ENCODE data around the gene ZNF346.

ZNF346 gene

DNA sequence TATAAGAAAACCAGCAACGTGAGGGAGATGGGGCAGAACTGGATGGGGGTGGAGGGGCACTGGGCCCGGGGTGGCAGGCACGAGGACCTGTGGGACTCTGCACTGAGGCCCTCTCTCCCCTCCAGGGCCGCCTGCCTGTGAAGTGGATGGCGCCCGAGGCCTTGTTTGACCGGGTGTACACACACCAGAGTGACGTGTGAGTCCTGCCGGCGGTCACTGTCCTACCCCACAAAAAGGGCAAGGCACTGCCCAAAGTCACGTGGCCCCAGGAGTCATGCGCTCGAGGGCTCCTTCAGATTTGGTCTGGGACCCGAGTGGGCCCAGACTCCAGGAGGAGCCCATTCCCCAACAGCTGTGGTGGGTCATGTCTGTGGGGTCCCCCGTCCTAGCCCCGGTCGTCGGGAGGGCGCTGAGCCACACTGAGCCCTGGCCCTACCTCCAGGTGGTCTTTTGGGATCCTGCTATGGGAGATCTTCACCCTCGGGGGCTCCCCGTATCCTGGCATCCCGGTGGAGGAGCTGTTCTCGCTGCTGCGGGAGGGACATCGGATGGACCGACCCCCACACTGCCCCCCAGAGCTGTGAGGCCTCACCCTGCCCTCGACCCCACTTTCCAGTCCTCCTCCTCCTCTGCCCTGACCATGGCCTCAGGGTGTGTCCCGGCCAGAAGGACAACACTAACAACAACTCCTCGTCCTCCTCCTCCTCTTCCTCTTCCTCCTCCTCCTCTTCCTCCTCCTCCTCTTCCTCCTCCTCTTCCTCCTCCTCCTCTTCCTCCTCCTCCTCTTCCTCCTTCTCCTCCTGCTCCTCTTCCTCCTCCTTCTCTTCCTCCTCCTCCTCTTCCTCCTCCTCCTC lies 73.9 kb downstream of the ZNF346 start:
- no peak for DNase-seq

DNA sequence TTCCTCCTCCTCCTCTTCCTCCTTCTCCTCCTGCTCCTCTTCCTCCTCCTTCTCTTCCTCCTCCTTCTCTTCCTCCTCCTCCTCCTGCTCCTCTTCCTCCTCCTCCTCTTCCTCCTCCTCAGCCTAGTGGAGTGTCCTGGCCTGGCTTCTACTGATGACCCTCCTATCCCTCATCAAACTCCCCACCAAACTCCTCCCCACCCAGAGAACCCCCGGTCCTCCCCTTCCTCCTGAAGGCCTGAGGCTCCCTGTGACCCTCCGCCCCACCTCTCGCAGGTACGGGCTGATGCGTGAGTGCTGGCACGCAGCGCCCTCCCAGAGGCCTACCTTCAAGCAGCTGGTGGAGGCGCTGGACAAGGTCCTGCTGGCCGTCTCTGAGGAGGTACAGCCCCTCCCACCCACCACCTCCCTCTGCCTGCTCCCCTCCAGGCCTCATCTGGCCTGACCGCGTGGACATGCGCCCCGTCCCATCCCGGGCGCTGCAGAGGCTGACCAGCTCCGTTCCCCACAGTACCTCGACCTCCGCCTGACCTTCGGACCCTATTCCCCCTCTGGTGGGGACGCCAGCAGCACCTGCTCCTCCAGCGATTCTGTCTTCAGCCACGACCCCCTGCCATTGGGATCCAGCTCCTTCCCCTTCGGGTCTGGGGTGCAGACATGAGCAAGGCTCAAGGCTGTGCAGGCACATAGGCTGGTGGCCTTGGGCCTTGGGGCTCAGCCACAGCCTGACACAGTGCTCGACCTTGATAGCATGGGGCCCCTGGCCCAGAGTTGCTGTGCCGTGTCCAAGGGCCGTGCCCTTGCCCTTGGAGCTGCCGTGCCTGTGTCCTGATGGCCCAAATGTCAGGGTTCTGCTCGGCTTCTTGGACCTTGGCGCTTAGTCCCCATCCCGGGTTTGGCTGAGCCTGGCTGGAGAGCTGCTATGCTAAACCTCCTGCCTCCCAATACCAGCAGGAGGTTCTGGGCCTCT lies 74.8 kb downstream of the ZNF346 start:
- DNase-seq, result no peak

GRCh38 chr5:177098120-177098469 lies 75.6 kb downstream of the ZNF346 start:
- no peak for DNase-seq

- DNase-seq, result no peak
Observed at GRCh38 chr5:177098470-177099141, 76.1 kb downstream of the ZNF346 start.

GRCh38 chr5:177099422-177100093 lies 77.1 kb downstream of the ZNF346 start:
- no peak for DNase-seq

DNA sequence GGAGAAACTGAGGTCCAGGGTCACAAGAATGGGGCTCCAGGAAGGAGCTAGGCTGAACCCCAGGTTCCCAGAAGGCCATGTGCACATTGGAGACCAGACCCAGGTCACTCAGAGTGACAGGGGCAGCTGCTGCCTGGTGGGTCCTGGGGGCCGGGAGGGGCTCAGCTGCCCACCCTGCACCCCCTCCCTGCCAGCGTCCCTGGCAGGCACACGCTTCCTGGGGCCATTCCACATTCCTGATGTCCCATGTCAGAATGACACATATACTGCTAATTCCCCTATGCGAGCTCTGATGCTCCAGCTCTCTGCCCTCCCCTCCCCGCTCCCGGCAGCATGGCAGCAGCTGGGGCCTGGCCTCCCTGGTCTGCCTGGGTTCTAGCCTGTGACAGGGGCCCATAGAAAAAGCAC lies 78.2 kb downstream of the ZNF346 start:
- no peak for DNase-seq

DNA sequence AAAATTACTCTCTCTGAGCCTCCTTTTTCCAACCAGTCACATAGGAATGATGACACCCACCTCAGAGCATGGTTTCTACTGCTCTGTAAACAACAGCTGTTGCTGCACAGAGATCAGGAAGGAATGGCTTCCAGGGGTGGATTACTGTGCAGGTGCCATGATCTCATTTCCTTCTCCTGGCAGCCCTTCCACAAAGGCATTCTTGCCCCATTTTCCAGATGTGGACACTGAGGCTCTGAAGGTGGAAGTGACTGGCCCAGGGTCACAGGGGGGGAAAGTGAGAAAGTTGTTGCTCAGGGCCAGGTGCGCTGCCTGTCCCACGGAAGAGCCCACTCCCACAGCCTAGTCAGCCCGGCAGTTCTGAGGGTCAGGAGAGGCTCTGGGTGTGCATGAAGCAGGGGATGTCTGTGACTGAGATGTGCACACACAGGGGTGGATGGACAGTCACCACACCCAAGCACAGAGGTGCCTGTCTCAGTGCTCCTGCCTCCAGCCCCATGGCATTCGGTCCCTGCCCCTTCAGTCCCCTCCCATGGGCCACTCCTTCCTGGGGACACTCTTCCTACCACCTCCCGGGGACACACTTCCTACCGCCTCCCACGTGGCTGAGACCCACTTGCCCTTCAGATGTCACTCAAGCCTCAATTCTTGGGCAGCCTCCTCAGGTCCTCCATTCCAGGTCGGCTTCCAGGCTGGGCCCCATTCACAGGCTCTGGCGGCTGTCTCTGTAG lies 81.2 kb downstream of the ZNF346 start:
- DNase-seq, result no peak

DNA sequence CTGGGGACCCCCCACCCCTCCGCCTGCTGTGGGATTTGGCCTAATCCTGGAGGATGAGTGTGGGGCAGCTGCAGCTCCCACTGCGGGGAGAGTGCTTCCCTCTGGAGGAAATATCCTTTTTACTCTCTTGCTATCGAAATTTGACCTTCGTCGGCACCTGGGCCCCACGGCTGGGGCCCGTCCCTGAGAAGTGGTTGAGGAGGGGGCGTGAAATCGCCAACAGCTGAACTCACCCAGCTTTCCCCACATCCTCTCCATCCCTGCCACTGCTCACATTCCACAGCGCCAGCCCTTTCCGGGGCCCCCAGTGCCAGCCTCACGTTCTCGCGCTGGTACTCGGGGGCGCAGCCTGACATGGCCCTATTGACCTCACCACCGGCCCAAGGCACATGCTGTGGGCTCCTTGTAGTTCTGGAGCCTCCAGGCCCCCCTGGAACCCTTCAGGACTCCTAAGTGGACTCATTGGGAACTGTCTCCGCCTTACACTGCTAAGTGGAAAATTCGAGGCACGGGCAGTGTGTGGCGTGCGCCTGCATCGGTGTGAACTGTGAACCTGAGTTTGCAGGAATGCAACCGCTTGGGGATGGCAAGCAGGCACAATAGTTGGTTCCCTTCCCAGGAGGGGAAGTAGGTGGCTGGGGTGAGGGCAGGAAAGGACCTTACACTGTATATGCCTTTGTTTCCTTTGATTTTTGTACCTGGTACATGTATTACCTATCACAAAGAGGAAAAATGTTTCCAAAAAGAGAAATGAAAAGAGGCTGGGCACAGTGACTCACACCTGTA lies 83.4 kb downstream of the ZNF346 start:
- no peak for DNase-seq

DNA sequence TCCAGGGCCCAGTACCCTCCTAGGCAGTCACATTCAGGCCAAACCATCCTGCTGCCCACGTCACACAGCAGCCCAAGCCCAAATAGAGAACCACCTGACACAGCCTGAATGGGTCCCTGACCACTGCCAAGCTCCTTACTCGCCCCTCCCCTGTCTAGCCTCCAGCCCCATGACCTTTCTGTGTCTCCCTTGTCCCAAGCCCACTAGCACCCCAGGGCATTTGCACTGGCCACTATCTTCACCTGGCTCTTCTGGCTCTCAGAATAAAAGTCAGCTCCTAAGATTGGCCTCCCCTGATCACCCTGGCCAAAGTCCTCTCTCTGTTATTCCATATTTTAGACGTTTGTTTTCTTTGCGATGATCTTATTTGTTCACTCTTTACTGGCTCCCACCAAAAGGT lies 84.7 kb downstream of the ZNF346 start:
- no peak for DNase-seq

- no peak for DNase-seq
Observed at GRCh38 chr5:177109810-177110209, 87.3 kb downstream of the ZNF346 start.

- DNase-seq, result peak; percentile 63
Observed at GRCh38 chr5:177111720-177112394, 89.4 kb downstream of the ZNF346 start.

DNA sequence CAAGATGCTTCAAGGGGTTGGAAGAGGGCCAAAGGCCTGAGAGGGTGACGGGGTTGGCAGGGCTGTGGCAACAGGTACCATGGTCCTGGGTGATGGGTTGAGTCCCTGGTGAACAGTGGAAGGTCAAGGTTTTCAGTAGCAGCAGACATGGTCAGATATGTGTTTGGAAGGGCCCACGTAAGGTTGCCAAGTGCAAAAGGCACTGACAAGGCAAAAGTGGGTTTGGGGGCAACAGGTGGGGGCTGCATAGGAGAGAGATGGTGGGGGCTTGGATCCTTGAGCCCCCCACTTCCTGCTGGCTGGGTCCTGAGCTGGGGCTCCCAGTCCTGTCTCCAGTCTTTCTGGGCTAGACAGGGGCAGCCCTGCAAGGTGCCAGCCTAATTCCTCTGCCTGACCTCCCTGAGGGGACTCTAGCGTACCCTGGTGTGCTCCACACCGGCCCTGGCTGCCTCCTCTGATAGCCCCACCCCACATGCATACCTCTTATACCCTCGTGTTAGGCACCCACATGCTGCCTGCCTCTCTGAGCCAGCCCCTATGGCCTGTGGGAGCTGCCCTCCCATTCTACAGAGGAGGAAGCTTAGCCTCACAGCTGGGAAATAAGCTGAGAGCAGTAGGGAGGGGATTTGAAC lies 90.2 kb downstream of the ZNF346 start:
- no peak for DNase-seq

- DNase-seq, result peak; percentile 86
Observed at GRCh38 chr5:177113566-177114424, 91.3 kb downstream of the ZNF346 start.

DNA sequence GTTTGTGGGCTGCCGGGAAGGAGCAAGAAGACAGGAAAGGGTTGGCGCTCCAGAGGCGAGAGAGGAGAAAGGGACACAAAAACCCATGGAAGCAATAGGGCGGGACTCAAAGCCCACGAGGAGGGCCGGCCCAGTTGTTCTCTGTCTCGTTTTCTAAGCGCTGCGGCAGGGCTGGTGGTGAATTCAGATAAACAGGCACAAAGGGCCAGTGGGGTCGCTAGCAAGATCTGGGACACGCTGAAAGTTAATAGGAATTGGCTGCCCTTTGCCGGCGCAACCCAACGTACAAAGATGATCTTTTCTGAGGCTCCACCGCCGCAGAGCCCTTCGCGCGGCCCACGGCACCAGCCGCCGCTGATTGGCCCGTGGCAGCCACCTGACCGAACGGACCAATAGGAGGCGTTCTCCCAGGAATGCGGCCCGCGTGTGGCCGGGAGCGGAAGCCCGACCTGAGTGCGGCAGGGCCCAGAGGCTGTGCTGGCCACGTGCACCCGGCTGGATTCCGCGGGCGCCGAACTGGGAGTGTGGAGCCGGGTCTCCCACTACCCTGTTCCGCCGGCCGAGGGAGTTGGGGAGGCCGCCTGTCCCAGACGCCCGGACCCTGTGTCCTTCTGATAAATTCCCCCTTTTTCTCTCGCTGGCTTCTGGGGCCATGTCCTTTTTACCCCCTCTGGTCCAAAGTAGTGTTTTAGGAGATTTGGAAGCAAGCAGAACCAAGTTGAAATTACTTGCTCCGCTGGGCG lies 94.3 kb downstream of the ZNF346 start:
- DNase-seq, result peak; percentile 88

GRCh38 chr5:177117441-177118045 lies 95.0 kb downstream of the ZNF346 start:
- DNase-seq, result no peak

- no peak for DNase-seq
Observed at GRCh38 chr5:177122566-177122965, 100.1 kb downstream of the ZNF346 start.

GRCh38 chr5:177123789-177124485 lies 101.4 kb downstream of the ZNF346 start:
- DNase-seq, result no peak

Measured in CD4-positive, alpha-beta T cell treated with Interleukin-17A for 1 hour (primary cell).